Stimulated activated CD4-positive, alpha-beta T cell treated with anti-CD3 and anti-CD28 coated beads, TNF-alpha, amount 100 ng/mL, for 24 hours (primary cell): ENCODE measurements around the gene SLC26A2.
"Not testable (repeated sequence)": the region's sequence is repeated elsewhere in the genome, so short reads cannot be mapped to it uniquely, and the experiment has no call there.

Experiments
- DNase-seq, 3 experiments: peaks; one replicate each; pipeline ENCODE4 v3.0.0-alpha.2; 2020; ENCODE audit warnings: low read depth in 3 of 3

SLC26A2 gene

DNA sequence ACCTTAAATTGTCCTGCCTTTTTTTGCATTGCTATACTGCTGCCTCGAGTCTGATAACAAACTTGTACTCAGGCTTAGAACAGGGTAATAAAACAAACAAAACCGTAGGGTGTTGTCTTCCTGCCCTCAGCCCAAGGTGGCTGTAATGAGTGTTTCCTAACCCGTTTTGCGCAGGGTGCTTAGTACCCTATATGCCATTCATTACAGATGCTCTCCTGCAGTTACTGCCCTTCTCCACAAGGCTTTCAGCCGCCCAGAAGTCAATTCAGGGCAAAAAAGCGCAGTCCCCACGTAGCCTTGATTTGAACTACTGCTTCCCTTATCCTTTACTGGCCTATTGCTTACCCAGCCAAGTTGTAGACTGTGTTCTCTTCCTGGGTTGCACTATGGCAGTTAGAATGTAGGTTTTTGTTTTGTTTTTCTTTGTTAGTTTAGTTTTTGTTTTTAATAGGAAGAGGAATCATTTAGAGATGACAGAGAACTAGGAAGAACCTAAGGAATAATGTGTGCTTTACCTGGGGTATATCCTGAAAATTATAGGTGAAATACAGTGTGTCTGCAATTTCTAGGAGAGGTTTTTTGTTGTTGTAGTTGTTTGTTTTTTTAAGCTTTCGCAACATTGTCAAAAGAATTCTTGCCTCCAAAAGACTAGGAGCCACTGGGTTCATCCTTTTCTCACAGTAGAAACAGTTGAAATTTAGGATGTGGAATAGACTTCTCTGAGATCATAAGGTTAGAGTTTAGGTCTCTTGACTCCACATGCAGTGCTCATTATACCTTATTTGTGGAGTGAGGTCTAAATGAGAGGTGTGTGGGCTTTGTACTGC, 41.3 kb downstream of the SLC26A2 start:
- DNase-seq: peak in 2 of 3 experiments; percentile 32 to 44

DNA sequence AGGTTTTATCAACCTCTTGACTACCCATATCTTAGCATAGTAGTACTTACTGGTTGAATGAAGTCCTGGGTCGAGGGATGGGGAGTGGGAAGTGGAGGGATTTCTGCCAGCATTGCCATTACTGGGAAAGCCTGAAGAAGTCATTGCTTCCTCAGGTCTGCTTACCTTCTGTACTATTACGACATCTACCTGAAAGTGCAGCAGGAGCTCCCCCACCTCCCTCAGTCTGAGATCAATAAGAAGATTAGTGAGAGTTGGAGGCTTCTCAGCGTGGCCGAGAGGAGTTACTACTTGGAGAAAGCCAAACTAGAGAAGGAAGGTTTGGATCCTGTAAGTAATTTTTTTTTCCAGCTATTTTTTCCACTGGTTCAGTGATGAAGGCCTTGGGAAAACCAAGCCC, 45.8 kb downstream of the SLC26A2 start:
- no peak for DNase-seq

DNA sequence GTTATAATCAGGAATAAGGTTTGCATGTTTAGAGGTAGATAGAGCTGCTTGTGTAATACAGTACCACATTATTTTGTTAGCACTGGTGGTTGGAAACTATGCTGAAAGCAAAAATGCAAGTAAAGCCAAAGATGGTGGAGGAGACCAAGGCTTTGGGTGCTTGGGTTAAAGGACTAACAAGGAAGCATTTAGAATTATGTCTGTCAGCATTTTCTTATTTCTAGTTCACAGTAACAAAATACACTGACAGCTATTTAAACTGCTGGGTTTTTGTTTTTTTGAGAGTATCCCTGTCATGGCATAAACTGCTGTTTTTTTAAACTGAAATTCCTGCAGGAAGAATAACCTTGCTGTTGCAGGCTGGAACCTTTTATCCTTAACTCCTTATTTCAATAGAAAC, 46.5 kb downstream of the SLC26A2 start:
- DNase-seq: no peak

DNA sequence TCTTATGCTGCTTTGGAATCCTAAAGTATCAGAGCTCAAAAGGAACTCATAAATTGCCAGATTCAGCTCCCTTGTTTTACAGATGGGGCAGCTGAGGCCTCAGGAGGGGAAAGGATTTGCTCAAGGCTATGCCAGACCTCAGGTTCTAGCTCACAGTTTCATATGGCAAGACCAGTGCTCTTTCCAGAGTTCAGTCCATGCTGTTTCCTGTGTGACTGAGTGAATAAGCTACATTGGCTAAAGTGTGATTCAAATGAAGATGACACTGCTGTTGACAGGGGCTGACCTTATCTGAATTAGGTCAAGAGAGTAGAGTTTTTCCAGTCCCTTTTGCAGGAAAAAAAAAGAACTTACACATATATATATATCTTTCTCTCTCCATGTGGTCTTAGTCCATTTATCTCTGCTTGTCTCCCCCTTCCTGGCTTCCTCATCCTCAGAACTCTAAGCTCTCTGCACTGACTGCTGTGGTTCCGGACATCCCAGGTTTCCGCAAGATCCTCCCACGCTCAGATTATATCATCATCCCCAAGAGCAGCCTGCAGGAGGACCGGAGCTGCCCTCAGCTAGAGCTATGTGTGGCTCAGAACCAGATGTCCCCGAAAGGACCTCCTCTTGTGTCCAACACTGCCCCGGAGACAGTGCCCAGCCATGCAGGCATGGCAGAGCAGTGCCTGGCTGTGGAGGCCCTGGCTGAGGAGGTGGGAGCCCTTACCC, 49.3 kb downstream of the SLC26A2 start:
- no peak for DNase-seq

DNA sequence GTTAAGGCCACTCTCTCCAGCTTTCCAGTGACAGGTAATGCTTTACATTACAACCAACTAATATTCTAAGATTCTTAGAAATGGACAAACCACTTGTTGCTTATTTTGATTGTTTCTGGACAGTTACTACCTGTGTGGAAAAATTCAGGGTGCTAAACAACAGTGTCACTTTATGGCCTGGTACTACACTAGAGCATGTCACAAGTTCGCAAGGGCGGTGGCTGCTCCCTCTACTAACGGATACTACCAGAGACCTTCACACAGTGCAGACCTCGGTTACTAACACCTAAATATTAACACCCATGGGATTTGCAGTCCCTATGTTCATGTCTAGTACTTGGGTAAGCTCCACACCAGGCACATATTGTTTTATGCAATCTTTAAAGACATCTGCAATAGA, 53.4 kb downstream of the SLC26A2 start:
- no peak for DNase-seq

DNA sequence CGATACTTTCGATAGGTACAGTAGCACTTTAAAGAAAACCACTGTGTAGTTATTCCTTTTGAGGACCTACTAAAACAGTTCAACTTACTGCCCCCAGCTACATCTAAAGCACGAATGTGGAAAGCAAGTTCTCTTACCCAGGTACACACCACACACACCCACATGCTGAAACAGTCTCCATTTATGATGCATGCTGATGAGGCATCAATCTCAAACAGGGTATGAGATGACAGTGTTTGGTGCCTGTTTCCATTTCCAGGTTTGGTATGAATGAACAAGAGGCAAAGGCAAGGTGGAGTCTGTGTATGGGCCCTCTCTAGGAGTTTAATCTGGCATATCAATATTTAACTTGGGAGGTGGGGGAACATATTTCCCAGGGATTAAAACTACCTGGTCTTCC, 53.9 kb downstream of the SLC26A2 start:
- DNase-seq: no peak

DNA sequence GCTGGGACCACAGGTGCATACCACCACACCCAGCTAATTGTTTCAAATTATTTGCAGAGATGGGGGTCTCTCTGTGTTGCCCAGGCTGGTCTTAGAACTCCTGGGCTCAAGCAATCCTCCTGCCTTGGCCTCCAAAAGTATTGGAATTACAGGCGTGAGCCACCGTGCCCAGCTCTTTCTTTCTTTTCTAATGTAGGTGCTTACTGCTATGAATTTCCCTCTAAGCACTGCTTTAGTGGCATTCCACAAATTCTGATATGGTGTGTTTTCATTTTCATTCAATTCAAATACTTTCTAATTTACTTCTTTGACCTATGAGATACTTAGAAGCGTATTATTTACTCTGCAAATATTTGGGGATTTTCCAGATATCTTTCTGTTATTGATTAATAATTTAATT, 54.9 kb downstream of the SLC26A2 start:
- DNase-seq: no peak

DNA sequence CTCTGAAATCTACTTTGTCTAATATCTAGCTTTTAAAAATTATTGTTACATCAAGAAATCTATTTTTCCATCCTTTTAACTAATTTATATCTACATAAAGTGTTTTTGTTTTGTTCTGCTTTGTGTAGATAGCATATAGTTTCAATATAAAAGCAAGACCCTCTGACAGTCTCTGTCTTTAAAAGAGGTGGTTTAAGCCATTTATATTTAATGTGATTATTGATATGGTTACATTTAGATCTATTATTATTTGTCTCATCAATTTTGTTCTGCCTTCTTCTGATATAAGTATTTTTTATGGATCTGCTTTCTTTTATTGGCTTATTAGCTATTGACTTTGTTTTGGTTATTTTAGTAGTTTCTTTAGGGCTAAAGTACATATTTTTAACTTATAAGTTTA, 56.0 kb downstream of the SLC26A2 start:
- no peak for DNase-seq

DNA sequence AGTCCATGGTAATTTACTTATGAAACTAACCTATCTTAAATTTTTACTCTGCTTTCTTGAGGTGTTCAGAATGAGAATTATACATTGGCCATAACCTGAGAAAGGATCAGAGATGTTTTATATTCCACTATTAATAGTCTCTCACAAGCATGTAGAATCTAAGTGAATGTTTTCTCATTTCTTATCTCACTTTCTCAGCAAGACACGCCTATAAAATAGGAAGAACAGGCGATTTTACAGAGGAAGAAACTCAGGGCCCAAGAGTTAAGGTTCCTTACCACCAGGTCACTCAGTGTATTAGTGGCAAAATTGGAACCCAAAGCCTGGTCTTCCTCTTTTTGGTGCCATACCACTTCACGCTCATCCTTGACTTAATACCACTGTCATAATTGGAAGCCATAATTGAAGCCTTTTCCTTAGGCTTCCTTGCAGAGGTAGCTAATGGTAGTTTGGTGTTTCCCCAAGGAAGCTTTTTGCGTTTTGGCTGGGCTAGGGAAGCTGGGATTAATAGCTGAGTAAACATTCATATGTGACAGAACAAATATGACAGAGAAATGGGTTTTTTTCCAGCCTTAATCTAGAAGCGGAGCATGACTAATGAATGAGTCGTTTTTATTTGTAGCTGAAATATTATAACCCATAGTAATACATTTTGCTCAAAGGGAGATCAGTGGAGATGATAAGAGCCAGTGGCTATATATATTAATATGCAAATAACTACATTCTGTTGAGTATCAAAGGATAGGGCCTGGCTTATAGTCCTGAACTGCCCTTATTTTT, 56.9 kb downstream of the SLC26A2 start:
- no peak for DNase-seq

DNA sequence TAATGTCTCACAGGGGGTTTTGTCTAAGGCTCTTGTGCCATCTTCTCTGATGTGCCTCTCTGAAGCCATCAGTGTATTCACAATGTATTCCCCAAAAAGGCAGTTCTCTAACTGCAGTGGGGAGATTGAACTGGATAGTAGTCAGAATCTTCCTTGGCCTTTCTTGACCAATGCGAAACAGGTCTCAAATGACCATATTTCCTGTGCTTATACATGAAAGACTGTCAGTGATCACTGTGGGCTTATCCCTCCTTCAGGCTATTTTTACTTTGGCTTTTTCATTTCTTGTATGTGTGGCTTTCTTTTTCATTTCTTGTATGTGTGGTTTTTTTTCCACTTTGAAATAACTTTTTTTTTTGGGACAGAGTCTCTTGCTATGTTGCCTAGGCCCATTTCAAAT, 59.7 kb downstream of the SLC26A2 start:
- DNase-seq: no peak

DNA sequence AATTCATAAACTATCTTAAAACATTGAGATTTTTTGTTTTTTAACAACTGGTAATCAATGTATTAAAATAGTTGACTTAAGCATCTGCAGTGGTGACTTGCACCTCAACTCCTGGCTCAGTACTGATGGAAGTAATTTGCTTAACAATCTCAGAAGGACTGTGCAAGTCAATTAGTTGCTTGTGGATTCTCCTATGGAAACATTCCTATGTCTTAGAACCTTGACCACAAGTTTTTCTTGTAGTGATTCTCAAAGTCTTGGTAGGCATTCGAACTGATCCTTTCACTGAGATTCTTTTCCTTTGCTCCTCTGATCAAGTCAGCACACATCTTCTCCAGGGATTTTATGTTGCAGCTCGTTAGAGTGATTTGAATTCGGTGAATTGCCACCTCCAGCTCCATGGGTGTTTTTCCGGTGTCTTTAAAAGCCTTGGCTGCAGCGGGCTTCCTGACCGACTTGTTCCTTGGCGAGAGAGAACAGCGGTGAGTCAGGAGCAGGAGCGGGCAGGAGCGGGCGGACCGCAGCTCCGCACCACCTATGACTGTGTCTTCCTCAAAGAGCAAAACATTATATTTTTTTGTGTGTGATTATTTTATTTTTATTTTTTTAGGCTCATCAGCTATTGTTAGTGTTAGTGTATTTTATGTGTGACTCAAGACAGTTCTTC, 61.1 kb downstream of the SLC26A2 start:
- DNase-seq: no peak

DNA sequence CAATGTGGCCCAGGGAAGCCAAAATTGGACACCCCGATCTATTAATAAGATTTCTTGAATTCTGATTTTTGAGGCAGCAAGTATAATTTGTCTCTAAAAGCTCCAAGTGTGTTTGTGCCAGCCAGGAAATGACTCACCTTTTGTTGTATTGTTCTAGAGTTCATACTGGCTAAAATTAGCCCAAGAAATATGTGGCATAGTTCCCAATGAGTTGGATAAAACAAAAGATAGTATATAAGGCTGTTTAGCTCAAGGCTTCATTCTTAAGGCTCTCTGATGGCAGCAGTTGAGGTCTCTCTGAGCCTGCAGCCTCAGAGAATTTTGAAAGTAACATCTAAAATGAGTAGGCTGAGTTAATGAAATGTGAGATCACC, 61.6 kb downstream of the SLC26A2 start:
- DNase-seq: no peak

DNA sequence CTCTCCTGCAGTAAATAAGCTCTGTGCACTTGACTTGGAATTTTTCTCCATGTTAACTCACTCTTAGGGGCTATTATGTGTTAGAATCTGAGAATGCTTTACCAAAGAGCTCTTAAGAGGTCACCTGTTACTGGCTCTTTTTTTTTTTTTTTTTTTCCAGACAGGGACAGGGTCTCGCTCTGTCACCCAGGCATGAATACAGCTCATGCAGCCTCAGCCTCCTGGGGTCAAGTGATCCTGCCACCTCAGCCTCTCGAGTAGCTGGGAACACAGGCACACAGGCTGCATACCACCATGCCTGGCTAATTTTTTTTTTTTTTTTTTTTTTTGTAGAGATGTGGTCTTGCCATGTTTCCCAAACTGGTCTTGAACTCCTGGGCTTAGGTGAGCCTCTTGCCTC, 62.1 kb downstream of the SLC26A2 start:
- no peak for DNase-seq

DNA sequence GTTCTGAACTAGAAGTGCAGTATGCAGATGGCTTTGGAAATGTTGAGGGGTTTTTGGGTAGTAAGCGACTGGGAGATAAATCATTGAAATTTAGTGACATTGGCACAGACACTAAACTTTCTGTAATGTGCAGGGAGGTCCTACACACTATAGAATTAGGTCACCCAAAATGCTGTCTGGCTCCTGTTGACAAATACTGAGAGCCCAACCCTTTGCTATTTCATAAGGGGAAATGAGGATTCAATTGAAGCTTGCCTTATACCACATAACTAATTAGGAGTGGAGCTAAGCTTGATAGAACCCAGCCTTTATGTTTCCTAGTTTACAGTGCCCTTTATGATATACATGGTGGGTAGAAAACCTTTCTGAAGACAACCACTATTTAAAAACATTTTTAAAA, 62.6 kb downstream of the SLC26A2 start:
- no peak for DNase-seq

DNA sequence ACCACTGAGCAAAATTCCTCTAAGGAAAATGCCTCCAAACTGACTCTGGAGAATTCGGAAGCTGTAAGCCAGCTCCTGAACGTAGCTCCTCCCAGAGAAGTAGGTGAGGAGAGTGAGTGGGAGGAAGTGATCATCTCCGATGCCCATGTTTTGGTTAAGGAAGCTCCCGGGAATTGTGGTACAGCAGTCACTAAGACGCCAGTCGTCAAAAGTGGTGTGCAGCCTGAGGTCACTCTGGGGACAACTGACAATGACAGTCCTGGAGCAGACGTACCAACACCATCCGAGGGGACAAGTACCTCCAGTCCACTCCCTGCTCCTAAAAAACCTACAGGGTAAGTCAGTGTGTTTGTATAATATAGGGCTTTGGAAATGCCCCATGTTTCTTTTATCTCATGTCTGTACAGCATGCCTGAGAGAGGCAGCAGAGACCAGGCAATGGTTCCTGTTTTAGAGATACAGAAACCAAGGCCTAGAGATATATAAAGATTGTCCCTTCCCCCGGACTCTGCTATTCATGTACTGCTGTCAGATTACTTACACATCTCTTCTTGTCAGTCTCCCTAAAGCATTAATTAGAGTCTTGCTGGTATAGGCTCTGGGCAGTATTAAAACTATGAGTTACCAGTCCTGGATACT, 63.9 kb downstream of the SLC26A2 start:
- no peak for DNase-seq

DNA sequence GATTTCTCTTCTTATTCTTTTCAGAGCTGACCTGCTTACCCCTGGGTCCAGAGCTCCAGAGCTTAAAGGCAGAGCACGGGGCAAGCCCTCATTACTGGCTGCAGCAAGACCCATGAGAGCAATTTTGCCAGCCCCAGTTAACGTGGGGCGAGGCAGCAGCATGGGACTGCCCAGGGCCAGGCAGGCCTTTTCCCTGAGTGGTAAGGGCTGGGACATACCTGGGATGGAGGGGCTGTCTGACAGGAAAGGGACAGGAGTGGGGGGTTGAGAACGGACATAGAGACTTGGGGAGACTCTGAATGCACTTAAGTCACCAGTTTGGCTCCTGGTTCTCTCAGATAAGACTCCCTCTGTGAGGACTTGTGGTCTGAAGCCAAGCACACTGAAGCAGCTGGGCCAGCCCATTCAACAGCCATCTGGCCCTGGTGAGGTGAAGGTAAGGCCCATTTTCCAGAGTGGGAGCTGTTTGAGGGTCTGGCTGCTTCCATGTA, 66.2 kb downstream of the SLC26A2 start:
- no peak for DNase-seq

DNA sequence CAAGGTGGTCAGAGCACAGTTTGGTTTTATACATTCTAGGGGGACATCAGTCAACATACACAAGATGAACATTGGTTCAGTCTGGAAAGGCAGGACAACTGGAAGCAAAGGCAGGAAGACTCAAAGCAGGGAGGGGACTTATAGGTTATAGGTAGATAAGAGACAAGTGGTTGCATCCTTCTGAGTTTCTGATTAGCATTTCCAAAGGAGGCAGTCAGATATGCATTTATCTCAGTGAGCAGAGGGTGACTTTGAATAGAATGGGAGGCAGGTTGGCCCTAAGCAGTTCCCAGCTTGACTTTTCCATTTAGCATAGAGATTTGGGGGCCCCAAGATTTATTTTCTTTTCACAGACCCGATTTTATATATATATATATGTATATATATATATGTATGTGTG, 67.5 kb downstream of the SLC26A2 start:
- not testable (repeated sequence) for DNase-seq

DNA sequence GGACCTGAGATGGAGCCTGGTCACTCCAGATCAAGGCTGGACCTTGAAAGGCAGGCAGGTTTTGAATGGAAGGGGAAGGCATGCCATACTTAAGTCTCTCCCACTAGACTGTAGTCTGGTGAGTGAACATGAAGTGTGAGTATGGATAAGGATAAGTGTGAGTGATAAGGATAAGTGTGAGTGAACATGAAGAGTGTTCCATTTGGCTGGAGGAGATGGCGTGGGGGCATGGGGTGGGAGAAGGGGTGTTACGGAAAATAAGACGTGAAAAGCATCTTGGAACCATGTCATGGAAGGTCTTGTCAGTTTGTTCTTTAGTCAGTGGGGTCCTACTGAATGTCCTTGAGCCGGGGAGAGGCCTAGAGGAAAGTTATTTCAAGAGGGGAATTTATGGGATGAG, 72.8 kb downstream of the SLC26A2 start:
- no peak for DNase-seq

DNA sequence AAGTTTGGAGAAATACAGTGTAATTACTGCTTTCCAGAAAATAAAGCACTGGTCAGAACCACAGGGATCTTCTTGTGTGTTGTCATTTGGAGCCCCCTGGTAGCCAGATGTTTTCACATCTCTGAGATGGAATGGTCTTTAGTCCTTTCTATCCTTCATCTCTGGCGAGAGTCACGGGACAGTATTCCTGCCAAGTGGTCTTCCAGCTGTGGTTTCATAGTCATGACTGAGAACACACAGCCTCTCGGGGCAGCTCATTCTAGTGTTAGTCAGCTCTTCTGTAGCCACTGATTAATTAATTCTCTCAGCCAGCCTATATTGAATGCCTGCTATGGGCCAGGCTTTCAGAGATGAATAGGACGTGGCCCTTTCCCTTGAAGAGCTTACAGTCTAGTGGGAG, 74.1 kb downstream of the SLC26A2 start:
- DNase-seq: no peak

DNA sequence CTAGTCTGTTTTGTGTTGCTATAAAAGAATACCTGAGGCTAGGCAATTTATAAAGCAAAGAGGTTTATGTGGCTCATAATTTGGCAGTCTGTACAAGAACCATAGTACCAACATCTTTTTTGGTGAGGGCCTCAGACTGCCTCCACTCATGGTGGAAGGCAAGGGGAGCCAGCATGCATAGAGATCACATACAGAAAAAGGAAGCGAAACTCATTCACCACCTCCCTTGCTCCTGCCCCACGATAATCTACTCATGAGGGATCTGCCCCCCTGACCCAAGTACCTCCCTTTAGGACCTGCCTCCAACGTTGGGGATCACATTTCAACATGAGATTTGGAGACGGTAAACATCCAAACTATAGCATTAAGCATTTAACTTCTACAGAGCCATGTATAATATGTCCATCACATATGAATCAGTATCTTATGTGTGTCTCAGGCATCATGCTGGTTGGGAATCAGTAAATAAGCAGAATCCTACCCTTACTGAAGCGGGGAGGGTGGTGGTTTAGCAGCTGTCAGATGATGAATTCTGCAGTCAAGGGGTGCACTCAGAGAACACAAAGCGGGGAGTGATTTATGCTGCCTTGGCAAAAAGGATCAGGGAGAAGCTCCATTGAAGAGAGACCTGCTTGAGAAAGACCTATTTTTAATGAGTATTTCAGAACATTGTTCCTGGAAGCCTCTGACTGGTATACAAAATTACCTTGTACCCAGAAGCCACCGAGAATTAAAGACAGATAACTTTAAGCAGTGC, 74.8 kb downstream of the SLC26A2 start:
- DNase-seq: no peak

DNA sequence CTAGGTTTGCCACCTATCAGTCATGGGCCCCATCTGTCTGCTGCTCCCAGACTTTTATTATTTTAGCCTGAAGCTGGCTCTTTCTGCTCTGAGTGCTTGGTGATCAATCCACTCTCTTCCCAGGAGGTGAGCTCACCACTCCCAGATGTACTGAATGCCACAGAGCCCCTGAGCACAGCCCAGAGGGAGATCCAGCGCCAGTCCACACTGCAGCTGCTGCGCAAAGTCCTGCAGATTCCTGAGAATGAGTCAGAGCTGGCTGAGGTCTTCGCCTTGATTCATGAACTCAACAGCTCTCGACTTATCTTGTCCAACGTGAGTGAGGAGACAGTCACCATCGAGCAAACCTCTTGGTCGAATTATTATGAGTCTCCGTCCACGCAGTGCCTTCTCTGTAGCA, 76.0 kb downstream of the SLC26A2 start:
- no peak for DNase-seq
